Superior temporal gyrus (tissue), 1 donor: Measurements from ENCODE around the gene GSTA4.
A peak's percentile ranks its signal among the peaks of the same experiment; 100 is the strongest.
"Not testable (repeated sequence)": the region's sequence is repeated elsewhere in the genome, so short reads cannot be mapped to it uniquely, and the experiment has no call there.

ENCODE experiments used
- DNase-seq: peaks from one replicate; pipeline ENCODE4 v3.0.0-alpha.2; 2016; ENCODE audit errors: extremely low spot score

GSTA4 gene

DNA sequence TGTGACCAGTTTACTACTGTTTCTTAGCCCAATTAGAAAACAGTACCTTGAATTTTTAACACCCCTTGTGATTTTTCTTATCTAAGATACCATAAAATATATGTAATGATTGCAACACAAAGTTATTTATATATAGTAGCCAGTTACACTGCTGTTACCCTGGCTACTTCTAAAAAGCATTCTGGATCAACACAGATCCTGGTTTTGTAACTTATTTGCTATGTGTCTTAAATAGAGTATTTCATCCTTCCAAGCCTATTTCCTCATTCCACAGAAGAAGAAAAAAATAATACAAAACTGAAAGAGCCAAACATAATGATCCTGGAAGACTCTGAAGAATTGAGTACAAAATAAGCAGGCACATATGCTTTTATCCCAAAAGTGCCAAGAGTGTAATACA is 19.0 kb upstream of the GSTA4 start:
- DNase-seq: no peak

DNA sequence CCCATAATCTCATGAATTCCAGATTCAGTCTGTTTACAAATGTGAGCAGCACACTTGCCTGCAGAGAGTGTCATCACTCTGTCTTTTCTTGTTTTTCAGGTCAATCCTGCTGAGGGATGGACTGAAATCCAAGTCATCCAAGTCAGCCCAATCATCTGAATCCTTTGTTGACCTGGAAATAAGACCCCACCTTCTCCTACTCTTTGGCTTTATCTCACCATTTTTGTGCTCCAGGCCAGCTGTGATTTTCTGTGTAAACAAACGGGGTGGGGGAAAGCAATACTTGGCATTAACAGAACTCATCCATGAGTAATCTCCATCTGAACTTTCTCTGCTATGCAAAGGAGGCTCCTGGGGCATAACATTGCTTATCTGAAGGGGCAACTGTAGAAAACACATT is 16.9 kb upstream of the GSTA4 start:
- no peak for DNase-seq

DNA sequence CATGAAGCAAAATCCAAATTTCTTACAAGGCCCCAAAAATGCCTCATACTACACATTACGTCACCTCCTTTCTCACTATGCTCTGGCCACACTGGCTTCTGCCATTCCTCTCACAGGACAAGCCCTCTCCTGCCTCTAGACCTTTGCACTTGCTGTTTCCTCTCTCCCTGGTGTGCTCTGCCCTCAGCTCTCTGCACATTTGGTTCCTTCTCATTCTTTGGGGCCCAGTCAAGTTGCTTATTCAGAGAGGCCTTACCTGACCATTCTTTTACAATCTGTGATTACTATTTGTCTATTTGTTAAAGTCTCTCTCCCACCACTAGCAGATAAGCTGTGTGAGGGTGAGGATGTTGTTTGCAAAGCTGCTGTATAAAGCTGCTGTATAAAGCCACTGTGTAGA is 15.4 kb upstream of the GSTA4 start:
- no peak for DNase-seq

DNA sequence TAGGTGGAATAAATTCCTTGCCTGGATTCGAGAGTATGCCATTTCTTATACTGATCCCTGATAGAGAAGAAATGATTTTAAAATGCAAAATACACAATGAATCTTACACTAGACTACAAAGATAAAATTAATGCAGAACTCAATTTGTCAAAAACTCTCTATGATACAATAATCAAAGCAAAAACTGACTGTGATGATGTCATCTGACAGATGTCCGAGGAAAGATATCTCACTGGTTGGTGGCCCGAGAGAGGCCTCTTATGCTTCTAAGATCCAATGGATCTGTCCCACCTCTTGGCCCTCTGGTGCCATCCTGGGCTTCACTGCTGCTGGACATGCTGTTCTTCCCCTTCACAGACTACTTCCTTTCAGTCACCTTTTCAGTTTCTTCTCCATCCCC is 14.4 kb upstream of the GSTA4 start:
- no peak for DNase-seq

DNA sequence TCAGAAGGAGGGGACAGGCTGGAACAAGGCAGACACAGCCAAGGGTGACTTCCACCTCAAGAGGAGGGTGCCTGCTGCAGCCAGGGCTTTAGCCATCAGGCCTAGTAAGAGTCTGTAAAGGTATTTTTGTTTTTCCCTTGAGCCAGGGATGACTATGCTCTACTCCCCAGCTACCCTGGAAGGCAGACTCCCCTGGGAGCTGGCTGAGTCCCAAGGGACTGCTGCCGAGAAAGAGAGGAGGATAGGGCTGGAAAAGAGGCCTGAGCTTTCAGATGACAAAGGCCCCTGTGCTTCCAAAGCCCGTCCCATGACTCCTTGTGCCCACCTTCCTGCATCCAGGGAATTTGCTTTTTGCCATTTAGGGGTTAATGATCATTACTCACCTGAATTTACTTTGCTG is 14.0 kb upstream of the GSTA4 start:
- DNase-seq: no peak

DNA sequence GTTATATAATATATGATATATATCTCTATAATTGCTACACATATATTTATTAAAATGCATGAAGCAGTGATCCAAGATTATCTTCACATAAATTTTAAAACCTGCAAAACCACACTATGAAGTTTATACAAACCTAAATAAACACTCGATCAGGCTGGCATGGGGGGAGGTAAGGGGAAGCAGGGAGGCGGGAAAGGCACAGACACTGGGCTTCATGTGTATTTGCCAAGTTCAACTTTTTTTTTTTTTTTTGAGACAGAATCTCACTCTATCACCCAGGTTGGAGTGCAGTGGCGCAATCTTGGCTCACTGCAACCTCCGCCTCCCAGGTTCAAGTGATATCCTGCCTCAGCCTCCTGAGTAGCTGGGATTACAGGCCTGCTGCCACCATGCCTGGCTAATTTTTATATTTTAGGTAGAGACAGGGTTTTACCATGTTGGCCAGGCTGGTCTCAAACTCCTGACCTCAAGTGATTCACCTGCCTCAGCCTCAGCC is 13.2 kb upstream of the GSTA4 start:
- not testable (repeated sequence) for DNase-seq

DNA sequence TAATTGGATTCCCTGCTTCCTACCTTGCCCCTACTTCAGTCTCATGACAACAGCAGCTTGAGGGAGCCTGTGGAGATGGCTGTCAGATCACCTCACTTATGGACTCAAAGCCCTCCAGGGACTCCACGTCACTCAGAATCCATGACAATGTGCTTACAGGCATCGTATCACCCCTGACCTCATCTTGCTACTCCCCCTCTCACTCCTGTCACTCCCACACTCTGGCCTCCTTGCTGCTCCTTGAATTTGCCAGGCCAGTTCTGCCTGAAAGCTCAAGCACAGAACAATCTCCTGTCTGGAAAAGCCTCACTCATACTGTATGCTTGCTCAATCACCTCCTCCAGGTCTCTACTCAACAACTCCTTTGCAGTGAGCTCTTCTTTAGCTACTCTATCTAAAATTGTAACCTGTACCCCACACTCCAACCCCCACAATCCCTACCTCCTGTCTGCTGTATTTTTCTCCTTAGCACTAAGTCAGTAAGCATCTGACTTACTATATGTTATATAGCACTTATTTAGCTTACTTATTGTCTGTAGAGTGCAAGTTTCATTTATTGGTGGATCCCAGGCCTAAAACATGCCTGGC is 10.7 kb upstream of the GSTA4 start:
- DNase-seq: no peak

DNA sequence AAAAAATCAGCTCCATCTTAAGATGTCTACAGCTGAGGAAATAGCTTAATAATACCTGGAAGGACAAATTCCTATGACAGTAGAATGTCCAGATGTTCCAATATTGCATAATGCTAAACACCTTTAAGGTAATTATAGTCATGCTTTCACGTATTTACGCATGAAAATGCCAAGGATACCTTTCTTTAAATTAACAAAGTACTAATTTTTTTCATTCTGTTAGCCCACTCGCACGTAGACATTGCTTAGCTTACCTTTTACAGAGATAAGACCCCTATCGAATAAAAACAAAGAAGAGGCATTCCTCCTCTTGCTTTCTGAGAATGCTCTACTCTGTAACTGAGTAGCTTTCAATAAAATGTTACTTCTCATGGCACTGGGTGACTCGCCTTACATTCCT is 4.4 kb upstream of the GSTA4 start:
- DNase-seq: no peak

DNA sequence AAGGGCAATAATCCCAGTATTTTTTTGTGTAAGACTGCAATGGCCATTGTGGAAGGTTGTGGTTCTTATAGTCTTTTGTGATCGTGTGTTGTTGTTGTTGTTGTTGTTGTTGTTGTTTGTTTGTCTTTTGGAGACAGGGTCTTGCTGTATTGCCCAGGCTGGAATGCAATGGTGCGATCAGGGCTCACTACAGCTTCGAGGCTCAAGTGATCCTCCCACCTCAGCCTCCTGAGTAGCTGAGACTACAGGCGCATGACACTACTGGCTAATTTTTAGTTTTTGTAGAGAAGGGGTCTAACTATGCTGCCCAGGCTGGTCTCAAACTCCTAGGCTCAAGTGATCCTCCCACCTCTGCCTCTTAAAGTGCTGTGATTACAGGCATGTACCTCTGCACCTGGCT is 3.5 kb upstream of the GSTA4 start:
- DNase-seq: no peak

DNA sequence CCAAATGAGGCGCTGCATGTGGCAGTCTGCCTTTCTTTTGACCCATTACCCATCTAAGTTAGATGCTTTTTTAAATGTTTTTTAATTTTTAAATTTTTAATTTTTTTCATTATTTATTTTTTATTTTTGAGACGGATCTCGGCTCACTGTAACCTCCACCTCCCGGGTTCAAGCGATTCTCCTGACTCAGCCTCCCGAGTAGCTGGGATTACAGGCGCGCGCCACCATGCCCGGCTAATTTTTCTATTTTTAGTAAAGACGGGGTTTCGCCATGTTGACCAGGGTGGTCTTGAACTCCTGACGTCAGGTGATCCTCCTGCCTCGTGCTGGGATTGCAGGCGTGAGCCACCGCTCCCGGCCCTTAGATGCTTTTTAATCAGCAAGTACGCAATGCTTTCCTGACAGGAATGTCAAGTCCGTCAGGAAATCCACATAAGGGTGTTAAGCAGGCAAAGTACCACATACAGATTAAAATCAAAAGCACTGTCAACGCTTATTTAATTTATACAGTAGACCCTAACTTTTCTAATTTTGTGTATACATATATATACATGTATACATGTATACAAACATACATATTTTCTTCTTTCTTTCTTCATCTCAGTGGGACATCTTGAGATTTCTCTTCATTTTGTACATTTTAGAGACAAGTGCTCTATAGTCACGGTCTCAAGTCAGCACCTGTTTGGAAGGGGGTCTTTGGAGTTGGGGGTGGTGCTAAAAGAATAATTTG is 995 bp upstream of the GSTA4 start:
- DNase-seq: peak; percentile 78

DNA sequence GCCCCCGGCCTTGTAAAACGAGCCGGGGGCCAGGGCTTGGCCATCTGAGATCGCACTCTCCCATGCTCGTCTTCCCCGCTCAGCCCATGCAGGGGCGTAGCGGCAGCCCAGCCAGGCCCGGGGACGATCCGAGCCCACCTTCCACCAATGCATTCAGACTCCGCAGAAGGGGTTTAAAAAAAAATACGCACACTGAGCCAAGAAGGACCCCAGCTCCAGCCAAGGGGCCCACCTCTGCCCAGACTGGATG is 320 bp downstream of the GSTA4 start:
- no peak for DNase-seq

DNA sequence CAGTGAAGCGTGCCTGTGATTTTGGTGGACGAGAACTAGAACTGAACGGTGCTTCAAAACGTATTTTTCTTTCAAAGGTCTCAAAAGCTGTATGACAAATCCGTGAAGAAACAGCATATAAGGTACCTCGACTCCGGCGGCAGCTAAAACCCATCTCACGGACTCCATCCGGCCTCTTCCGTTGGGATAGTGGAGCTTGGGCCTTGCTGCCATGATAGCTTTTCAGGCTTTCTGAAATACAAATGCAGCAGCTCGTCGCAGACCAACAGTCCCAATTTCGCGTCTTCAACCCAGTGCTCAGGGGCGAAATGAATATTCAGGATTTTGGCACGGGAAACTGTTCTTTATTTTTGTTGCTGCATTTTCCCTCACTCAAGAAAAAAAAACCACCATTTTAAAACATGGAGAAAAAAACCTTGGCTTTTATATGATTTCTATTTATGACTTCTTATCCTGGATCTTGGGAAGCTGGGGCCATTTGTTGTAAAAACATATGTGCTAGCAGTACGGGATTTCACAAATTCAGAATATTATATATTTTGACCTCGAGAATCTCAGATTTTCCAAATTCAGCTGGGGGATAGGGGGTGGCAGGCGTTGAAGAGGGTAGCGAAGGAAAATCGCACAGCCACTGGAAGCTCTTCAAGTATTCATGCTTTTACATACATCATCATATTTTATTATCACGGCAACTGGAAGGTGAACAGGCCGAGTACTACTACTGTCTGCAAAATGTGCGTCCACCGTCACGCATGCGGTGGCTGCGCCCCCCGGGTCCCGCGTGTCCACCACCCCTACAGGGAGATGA is 849 bp downstream of the GSTA4 start:
- peak; percentile 81 for DNase-seq

DNA sequence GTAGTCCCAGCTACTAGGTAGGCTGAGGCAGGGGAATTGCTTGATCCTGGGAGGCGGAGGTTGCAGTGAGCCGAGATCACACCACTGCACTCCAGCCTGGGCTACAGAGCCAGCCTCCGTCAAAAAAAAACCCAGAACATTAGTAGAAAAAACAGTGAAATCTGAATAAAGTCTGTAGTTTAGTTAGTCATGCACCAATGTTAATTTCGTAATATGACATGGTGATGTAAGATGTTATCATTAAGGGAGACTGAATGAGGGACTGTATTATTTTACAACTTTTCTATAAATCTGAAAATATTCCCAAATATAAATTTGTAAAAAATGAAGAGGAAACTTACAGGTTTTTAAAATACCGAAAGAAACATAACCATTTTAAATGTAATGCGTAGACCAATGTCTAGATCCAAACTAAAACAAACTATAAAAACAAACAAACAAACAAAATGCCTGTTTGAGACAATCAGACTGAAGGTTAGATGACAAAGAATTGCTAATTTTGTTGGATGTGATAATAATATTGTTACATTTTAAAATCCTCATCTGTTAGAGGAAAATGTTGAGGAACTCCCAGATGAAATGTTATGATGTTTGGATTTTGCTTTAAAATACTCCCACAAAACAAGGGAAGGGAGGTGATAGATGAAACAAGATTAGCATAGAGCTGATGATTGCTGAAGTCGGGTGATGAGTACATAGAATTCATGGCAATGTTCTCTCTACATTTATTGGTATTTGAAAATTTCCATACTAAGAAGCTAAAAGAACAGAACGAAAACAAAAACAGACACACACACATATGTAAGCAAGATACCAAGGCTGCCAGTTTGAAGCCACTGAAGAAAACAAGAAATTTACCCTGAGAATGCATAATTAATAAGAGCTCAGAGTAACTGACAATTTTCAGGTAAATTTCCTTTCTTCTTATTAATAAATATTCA is 1.8 kb downstream of the GSTA4 start:
- DNase-seq: peak; percentile 69

DNA sequence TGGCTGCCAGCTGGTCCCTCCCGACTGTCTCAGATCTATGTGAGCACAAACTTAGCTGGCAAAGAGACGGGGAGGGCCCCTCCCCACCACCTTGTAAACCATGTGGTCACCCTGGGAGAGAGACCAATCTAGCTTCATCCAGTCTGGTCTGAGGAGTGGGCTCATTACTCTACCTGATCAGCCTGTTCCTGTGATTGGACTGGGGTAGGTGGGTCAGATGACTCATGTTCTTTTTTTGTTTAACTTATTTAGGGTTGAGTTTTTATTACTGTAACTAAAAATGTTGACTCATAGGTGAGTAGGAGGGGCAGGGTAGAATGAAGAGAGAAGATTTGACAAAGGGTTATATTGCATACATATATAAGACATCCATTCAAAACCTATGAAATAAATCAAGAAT is 4.7 kb downstream of the GSTA4 start:
- DNase-seq: no peak

DNA sequence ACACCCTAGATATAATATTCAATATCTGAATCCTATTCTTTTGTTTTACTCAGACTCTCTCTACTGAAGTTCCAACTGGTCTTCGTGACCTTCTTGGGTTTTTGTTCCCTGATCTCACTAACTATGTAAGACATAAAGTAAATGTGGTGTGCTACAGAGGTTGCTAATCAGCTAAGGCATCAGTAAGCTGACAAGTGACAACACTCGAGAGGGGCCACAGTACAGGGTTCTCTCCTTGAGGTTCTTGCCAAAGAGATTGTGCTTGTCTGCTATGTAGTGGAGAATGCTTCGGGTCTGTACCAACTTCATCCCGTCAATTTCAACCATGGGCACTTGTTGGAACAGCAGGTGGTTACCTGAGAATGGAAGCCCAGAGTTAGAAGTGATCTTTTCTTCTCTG is 9.9 kb downstream of the GSTA4 start:
- no peak for DNase-seq

DNA sequence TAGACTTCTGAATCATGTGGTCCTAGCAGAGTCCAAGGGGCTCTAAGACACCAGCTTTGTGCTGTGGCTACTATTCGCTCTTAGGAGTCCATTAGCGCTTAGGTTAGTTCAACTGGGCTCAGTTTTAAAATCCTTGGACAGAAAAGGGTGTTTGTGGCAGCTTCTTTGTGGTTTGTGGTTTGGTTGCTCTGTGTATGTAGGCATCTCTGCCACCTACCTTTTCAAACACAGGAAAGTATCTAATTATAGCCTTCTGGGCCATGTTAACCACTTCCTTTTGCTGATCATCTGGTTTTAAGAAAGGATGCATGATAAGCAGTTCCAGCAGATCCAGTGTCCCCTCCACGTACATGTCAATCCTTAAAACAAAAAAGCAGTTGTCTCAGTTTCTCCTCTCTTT is 10.8 kb downstream of the GSTA4 start:
- no peak for DNase-seq

DNA sequence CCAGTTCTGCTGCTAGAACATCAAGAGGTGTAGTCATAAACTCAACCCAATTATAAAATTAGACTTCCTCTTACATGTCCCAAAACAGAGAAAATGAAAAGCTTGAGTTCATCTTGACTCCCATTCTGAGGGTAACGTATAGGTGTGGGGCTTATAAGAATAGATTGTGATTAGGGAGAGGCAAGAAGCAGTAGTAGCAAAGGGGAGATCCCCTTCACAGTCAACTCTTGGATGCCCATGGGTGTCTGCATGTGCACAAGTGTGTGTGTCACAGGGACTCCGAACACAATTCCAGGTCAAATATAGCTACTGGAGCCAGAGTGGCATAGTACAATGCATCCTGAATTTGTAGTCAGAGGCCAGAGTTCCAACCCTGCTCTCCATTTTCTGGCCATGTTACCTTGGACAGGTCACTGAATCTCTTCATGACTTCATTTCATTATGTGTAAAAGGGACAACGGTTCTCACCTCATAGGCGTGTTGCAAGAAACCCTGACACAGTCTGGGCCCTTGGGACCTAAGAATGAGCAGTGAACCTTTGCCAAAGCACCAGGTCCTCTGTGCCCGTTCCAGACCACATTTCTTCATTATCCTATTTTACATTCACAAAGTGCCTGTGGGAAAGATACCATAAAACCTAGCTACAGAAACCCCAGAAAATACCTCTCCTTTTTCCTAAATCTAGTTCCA is 11.8 kb downstream of the GSTA4 start:
- DNase-seq: no peak

DNA sequence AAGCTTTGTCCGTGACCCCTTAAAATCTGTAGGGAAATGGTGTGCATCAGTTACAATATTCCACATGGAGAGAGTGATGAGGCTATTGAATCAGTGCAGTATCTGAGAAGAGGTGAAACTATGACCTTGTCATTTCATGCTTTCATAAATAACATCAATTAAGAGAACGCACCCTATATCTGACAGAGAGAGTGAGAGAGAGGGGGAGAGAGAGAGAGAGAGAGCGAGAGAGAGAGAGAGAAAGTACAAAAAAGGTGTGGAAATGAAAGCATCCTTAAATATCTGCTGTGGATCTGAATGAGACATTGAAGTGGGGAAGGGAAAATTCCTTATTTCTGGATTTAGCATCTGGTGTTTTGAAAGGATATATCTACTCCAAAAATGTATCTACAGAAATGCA is 12.4 kb downstream of the GSTA4 start:
- DNase-seq: no peak

DNA sequence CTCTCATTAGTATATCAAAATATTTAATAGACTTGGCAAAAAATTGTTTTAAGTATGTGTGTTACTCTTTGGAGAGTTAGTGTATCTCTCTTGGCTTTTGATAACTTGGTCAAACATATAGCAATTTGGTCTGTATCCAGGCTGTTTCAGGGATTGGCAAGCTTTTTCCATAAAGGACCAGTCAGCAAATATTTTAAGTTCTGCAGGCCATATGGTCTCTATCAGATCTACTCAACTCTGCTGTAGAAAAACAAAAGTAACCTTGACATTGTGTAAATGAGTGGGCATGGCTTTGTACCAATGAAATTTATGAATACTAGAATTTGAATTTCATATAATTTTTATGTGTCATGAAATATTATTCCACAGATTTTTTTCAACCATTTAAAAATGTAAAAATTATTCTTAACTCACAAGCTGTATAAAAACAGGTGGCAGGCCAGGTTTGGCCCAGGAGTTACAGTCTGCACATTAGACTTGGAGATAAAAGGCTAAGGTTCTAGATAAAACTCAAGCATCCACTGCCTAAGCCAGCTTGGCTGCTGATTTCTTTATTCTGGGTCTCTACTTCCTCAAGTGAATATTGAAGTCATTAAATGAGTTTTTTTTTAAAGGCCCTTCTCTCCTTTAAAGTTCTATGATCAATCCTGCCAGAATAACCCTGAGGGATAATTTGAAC is 13.7 kb downstream of the GSTA4 start:
- DNase-seq: no peak

DNA sequence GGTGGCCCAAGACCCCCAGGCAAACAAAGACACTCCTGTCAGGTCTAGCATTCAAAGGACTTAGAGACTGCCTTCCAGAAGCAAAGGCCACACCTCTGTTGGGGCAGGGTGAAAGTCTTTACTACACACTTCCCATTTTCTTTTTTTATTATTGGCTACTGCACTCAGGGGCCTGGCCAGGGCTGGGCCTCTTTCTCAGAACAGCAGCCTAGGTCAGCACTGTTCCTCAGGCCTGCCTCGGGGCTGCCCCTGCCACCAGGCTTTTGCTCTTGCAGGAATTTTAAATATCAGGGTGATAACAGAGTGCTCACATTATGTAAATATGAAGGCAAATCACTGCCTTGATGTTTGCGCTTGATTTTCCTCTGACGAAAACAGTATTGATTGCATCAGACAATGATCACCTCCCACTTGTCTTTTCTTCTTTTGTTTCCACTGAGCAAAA is 18.5 kb downstream of the GSTA4 start:
- DNase-seq: no peak

DNA sequence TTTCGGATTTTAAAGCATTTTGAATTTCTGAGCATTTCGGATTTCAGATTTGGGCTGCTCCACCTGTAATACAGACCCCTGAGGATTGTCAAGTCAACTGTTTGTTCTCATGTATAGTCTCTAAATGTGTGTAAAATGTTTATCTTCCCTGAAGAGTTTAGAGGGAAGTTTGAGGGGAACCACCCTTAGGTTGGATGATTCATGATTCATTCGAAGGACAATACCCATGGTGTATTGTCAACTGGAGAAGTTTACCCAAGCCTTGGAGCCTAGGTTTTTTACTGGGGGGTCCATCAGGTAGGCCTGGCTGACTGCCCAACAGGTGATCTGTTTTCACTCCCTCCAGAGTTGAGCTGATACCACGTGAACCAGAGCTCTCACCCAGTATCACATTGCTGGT is 18.9 kb downstream of the GSTA4 start:
- no peak for DNase-seq
